AG04449 (cell line): Measurements from ENCODE around the gene MLLT10.

ENCODE experiments used
- CTCF ChIA-PET: fragments of 350-600 bp; formaldehyde crosslinking; extraction: SDS; loops from one replicate; lab custom pipeline; 2021; ENCODE audit warnings: antibody characterized with exemption; lab: Yijun Ruan, JAX
- POLR2A ChIA-PET: fragments of 400-600, 350-600 bp; formaldehyde crosslinking; extraction: SDS; loops from one replicate; lab custom pipeline; 2020; ENCODE audit warnings: antibody characterized with exemption, inconsistent platforms; lab: Yijun Ruan, JAX
- DNase-seq: peaks from one replicate; pipeline ENCODE4 v3.0.0-alpha.2; 2010; ENCODE audit warnings: low read depth, low spot score
- H3K4me3 ChIP-seq: 2 replicates; pipeline ENCODE4 v1.5.1; 2011; ENCODE audit warnings: low read depth, mild to moderate bottlenecking, control low read depth, low read length
- CTCF ChIP-seq: IDR thresholded peaks from one replicate; pipeline ENCODE4 v1.5.1; 2011; ENCODE audit warnings: mild to moderate bottlenecking, moderate library complexity, low read length, control low read depth, inconsistent platforms; ENCODE audit not compliant: insufficient read depth; ENCODE audit errors: missing control alignments

Gene MLLT10

GRCh38 chr10:21520509-21520908 lies 13.5 kb upstream of the MLLT10 start:
- DNase-seq, result no peak
- ChIA-PET CTCF (interaction anchor here (1.0 to 3.1 kb wide), 3 partner anchors 24 to 241 kb away, joined by 4 to 15 read pairs (median 5); no protein-coding TSS in a partner anchor), POLR2A (interaction anchor here (0.5 kb wide), 1 partner anchor 60 kb away, joined by 3 read pairs; no protein-coding TSS in a partner anchor)
- 0 out of 2 replicates have a peak overlapping the region, but pooled peaks have one; percentile 12 for H3K4me3 ChIP-seq
- TF ChIP-seq CTCF, result no peak

DNA sequence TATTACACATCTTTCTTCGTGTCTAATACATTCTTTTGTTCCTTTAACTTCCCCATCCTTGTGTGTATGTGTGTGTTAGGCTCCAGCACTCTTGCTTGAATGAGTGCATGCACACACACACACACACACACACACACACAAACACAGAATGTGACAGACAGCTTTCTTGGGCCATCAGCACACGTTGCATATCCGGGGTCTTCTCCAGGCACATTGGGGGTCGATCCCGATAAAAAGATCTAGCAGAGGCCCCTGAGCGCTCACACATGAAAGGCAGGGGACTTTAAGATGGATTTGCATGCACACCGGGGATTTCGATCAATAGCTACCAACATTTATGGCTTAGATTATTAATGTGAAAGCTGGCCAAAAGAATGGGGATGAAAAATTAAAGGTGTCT lies 13.1 kb upstream of the MLLT10 start:
- POLR2A ChIA-PET, result no interaction called here

DNA sequence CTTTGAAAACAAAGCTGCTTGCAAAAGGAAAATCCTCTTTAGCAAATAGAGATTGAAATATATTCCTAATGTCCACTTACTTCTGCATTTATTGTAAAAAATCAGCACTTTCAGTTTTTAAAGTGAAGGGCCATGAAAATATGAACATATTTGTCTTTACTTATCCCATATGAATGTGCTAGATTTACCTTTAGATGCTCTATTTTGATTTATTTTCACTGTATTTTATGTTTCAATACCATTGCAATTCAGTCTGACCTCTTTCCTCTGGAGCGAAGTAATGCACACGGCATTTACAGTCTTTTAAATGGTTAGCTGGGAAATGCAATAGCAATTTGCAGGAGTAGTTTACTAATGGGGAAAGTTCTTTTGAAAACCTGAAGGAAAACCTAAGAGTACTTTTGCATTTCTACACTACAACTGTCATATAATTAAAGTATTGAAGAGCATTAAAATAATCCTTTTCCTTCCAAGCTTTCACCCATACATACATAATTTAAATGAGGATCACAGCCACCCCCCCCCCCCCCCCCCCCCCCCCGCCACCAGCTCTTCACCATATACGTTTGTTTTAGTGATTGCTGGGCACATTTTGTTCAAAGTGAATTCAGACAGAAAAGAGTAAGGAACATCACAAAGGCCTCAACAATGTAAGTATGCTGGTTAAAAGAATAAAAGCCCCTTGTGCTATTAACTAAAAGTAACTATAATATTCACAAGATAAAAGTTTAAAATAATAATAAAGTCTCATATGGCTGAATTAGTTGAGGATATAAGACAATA lies 12.1 kb upstream of the MLLT10 start:
- POLR2A ChIA-PET, result no interaction called here
- CTCF ChIA-PET, result interaction anchor here (1.0 to 3.1 kb wide), 6 partner anchors 26 to 431 kb away, joined by 3 to 15 read pairs (median 4); no protein-coding TSS in a partner anchor
- no peak overlapping the region for H3K4me3 ChIP-seq
- TF ChIP-seq CTCF, result no peak
- no peak for DNase-seq

More for the DNA sequence above, 13.1 kb upstream of the MLLT10 start:
- CTCF ChIA-PET, result interaction anchor here (1.2 to 3.1 kb wide), 3 partner anchors 25 to 432 kb away, joined by 3 to 15 read pairs (median 5); no protein-coding TSS in a partner anchor
- no peak overlapping the region for H3K4me3 ChIP-seq
- TF ChIP-seq CTCF, result no peak
- DNase-seq, result no peak

DNA sequence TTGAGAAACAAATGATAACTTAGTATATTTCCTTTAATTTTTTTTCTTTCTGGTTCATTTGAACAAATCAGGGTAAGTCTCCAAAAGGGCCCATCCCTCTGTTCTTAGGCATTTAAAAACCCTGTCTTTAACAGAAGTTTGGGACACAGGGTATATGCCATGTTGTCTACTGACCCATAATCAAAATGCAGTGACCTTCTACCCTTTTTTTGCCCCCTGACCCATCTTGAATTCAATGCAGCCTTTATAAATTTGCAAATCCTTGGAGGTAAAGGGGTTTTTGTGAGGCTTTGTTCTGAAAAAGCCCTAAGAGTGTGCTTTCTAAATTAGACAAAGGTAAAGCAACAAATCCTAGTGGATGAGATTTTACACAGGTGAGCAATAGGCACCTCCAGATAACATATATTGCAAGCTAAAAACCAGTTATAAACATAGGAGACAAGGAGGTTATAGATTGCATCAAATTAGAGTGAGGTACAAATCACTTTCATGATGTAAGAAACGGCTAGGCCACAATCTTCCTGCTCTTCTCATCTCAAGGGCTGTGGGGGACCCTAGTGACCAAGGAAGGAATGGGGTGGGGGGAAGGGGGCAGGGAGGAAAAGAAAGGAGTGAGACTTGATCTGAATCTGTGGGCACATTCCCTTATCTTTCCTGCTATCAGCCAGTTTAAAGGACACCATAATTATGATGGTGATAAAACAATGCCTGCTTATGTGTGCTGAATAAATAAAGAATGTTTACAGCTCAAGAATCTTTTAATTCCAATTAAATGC lies 11.2 kb upstream of the MLLT10 start:
- DNase-seq, result no peak
- TF ChIP-seq CTCF, result no peak
- CTCF ChIA-PET, result interaction anchor here (1.0 to 3.1 kb wide), 4 partner anchors 27 to 282 kb away, joined by 3 to 15 read pairs (median 4); no protein-coding TSS in a partner anchor
- no peak overlapping the region for H3K4me3 ChIP-seq
- POLR2A ChIA-PET, result no interaction called here

GRCh38 chr10:21523557-21524008 lies 10.4 kb upstream of the MLLT10 start:
- no peak for DNase-seq
- ChIA-PET POLR2A (no interaction called here), CTCF (no interaction called here)
- H3K4me3 ChIP-seq, result no peak overlapping the region
- no peak for TF ChIP-seq CTCF
